NT2/D1 (cell line): Measurements from ENCODE around the gene ZPBP.

Experiments used
- YY1 ChIP-seq: IDR thresholded peaks from 2 replicates; pipeline ENCODE4 v1.6.1; 2011; ENCODE audit not compliant: insufficient read length, insufficient read depth
- ZNF274 ChIP-seq: IDR thresholded peaks from 2 replicates; pipeline ENCODE4 v1.6.1; 2011; ENCODE audit warnings: mild to moderate bottlenecking, low read depth, low read length

- no peak for TF ChIP-seq ZNF274
- TF ChIP-seq YY1: no peak
Measured at GRCh38 chr7:50037086-50037485, 56.0 kb downstream of the ZPBP start.
